Measurements from ENCODE around the gene EXOC2.

DNA sequence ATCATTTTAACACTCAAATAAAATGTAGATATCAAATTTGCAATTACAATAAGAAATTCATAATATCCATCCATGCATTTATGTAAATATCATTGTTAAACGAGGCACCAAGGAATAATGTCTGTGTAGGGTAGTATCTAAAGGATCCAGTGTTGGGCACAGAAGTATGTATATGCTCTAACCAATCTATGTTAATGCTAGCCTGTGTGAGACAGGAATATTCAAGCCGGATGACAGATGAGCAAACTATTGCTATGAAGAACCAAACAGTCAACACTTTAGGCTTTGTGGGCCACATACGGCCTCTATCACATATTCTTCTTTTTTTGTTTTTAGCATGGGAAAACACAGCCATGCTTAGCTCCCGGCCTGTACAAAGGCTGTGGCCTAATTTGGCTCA, 81.0 kb downstream of the EXOC2 start:
- no peak for TF ChIP-seq POLR2A (IDR thresholded peaks at IDR 0.05)
- TF ChIP-seq, protein P1, sequence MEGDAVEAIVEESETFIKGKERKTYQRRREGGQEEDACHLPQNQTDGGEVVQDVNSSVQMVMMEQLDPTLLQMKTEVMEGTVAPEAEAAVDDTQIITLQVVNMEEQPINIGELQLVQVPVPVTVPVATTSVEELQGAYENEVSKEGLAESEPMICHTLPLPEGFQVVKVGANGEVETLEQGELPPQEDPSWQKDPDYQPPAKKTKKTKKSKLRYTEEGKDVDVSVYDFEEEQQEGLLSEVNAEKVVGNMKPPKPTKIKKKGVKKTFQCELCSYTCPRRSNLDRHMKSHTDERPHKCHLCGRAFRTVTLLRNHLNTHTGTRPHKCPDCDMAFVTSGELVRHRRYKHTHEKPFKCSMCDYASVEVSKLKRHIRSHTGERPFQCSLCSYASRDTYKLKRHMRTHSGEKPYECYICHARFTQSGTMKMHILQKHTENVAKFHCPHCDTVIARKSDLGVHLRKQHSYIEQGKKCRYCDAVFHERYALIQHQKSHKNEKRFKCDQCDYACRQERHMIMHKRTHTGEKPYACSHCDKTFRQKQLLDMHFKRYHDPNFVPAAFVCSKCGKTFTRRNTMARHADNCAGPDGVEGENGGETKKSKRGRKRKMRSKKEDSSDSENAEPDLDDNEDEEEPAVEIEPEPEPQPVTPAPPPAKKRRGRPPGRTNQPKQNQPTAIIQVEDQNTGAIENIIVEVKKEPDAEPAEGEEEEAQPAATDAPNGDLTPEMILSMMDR (IDR thresholded peaks at IDR 0.05) = no peak

All from Peyer's patch (tissue), 4 donors.